HG03520 (cell line): ENCODE results near the gene DPPA3.
"Not testable (repeated sequence)": the region's sequence is repeated elsewhere in the genome, so short reads cannot be mapped to it uniquely, and the experiment has no call there.

ENCODE experiments used
- ATAC-seq: cut with Tn5 transposase; IDR thresholded peaks from one replicate; pipeline ENCODE4 v1.9.1; 2021; ENCODE audit warnings: mild to moderate bottlenecking, moderate library complexity; ENCODE audit not compliant: unreplicated experiment

The DPPA3 gene

DNA sequence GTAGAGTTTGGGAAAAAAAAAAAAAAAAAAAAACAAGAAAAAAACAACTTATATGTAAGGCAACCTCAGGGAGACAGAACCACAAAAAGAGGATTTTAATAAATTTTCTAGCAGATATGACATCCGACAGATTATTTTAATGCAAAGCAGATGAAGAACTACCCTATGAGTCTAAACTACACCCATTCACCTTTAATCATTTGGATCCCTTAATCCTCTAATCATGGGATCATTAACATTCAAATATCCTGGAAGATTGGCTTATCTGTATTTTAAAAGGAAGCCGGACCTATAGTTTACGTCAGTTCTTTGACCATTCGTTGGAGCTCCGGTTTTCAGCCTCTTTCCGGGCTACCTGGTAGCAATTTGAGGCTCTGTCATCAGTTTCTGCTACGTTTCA is at the start of gene DPPA3:
DPPA3 (plus strand) TSS at position 301 of the 400 bp plus-strand sequence. CDS start 138 bp downstream, outside the sequence.
- ATAC-seq = no peak

GRCh38 chr12:7661741-7662140 is 49.5 kb upstream of the DPPA3 start:
- ATAC-seq = no peak

DNA sequence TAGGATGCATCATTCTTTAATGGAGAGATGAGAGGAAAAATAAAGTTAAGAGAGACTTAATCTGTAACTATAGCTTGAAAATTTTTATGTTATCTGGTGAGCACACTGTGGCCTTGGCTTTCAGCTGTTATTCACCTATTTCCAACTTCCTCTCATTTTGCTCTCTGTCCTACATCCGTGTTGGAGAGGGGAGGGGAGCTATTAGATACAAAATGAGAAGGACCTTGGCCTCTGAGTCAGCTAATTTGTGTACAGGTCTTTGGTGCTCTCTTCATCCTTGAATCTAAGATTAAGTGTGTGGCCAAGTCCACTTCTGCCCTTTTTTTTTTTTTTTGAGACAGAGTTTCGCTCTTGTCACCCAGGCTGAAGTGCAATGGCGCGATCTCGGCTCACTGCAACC is 44.6 kb upstream of the DPPA3 start:
- ATAC-seq = no peak

GRCh38 chr12:7667125-7667524 is 44.1 kb upstream of the DPPA3 start:
- no peak for ATAC-seq

- ATAC-seq = no peak
Observed at GRCh38 chr12:7668171-7668570, 43.1 kb upstream of the DPPA3 start.

DNA sequence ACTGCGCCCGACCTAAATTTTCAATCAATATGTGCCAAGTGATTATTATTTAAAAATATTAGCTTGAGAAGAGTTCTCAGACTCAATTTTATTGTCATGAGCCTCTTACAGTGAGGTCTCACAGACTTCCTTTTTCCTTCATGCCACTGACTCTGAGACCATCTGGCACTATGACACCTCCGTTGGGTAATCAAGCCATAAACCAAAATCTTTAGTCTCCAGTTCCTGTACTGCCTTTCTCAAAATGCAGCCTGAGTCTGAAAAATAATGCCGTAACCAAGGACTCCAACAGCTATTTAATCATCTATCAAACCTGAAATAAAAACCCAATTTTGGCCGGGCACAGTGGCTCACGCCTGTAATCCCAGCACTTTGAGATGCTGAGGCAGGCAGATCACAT is 35.8 kb upstream of the DPPA3 start:
- ATAC-seq = not testable (repeated sequence)

GRCh38 chr12:7677432-7677888 is 33.8 kb upstream of the DPPA3 start:
- not testable (repeated sequence) for ATAC-seq

GRCh38 chr12:7678744-7679143 is 32.5 kb upstream of the DPPA3 start:
- no peak for ATAC-seq

GRCh38 chr12:7679251-7680045 is 31.8 kb upstream of the DPPA3 start:
- no peak for ATAC-seq

- no peak for ATAC-seq
Observed at GRCh38 chr12:7681535-7681934, 29.7 kb upstream of the DPPA3 start.

GRCh38 chr12:7693793-7694192 is 17.4 kb upstream of the DPPA3 start:
- ATAC-seq = no peak

DNA sequence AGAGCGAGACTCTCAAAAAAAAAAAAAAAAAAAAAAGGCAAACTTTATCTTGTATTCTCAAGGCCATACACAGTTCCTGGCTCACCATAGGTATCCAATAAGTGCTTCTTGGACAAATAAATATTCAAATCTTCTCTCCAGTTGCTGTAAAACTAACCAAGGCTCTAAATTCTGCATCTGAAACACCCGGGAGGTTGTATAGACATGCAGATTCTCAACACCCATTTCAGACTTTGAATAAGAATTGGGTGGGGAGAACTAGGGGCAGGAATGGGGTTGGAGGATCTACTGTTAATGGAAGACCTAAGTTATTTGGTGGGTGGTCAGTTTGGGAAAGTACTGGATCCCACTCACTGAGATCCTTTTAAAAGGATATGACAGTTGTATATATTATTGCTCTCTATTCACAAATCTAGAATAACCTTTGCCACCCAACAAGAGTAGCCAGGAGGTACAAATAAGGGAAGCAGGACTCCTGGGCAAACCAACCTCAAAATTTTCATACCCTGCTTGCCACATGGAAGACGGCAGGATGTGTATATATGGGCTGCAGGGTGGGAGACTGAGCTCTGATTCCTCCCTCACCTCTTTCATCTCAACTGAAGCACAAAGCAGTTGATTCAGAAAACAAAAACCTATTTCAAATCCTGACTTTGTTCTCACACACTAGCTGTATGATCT is 16.5 kb upstream of the DPPA3 start:
- no peak for ATAC-seq

DNA sequence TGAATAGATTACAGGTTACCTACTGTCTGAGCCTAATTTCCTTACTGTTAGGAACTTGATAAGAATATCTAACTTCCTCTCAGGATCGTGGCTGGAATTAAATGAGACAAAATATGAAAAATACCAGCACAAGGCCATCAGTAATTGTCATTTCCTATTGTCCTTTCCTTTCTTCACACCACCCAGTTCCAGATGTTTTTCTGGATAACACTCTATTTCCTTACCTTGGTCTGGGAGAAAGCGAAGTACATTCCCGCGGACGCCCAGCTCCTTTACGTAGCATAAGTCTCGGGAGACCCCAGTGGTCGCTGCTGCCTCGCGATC is 16.0 kb upstream of the DPPA3 start:
- no peak for ATAC-seq

DNA sequence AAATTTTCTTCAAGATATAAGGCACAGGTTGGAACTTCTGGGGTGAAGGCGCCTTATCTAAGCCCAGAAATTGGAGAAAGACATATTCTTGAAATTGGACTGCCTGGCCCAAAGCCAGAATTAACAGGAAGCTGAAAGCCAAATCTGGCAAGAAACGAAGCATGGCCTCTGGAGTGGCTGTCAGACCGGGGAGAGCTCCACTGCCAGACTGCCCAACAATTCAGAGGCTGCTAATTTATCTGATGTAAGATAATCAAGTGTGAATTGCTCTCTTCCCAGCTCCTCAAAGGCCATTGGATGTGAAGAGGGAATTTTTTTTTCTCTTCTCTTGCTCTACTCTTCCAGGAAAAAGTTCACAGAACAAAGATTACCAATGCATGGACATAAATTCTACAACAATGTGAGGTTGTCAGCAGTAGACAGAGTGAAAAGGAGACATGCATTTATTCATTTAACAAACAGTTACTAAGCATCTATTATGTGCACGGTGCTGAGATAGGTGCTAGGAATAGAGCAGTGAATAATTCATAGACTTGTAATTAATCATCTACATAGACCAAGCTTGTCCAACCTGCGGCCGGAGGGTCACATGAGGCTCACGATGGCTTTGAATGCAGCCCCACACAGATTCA is 15.6 kb upstream of the DPPA3 start, which contains the start of gene GDF3:
GDF3 (minus strand) TSS at position 210 of the 632 bp plus-strand sequence; CDS start at position 163, 47 bp downstream.
- no peak for ATAC-seq

- no peak for ATAC-seq
Observed at GRCh38 chr12:7705846-7706245, 5.4 kb upstream of the DPPA3 start.

GRCh38 chr12:7709969-7710675 is 1.1 kb upstream of the DPPA3 start:
- ATAC-seq = no peak

- no peak for ATAC-seq
Observed at GRCh38 chr12:7712841-7713442, 1.7 kb downstream of the DPPA3 start.

DNA sequence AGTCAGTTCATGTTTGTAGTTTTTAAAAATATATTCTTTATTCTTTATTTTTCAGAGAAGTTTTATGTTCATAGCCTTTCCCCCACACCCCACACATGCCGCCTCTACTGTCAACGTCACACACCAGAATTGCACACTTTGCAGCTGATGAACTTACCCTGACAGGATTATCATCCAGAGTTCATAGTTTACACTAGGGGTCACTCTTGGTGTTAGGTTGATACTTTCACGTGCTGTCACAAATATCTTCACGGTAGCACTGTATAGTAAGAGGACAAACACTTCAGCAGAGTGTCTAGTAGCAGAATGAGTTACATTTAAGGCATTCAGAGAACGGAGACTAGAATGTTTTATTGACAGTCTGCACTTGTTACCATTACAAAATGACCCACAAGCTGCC is 5.1 kb downstream of the DPPA3 start:
- no peak for ATAC-seq

GRCh38 chr12:7719946-7720730 is 8.9 kb downstream of the DPPA3 start:
- ATAC-seq = no peak

GRCh38 chr12:7723926-7724325 is 12.7 kb downstream of the DPPA3 start:
- no peak for ATAC-seq
